Islet precursor cell (in vitro differentiated cells): Measurements from ENCODE around the gene SNAPC2.

ENCODE experiments used
- DNase-seq: peaks from one replicate; pipeline ENCODE4 v3.0.0-alpha.2; 2018

Gene SNAPC2, protein sequence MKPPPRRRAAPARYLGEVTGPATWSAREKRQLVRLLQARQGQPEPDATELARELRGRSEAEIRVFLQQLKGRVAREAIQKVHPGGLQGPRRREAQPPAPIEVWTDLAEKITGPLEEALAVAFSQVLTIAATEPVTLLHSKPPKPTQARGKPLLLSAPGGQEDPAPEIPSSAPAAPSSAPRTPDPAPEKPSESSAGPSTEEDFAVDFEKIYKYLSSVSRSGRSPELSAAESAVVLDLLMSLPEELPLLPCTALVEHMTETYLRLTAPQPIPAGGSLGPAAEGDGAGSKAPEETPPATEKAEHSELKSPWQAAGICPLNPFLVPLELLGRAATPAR

GRCh38 chr19:7919610-7920518 lies at the start of gene SNAPC2:
SNAPC2 (plus strand) TSS chr19:7920338; CDS start chr19:7920367, 29 bp downstream.
- peak; percentile 98 for DNase-seq

GRCh38 chr19:7870571-7871436 lies 49.3 kb upstream of the SNAPC2 start:
- DNase-seq, result peak; percentile 84

DNA sequence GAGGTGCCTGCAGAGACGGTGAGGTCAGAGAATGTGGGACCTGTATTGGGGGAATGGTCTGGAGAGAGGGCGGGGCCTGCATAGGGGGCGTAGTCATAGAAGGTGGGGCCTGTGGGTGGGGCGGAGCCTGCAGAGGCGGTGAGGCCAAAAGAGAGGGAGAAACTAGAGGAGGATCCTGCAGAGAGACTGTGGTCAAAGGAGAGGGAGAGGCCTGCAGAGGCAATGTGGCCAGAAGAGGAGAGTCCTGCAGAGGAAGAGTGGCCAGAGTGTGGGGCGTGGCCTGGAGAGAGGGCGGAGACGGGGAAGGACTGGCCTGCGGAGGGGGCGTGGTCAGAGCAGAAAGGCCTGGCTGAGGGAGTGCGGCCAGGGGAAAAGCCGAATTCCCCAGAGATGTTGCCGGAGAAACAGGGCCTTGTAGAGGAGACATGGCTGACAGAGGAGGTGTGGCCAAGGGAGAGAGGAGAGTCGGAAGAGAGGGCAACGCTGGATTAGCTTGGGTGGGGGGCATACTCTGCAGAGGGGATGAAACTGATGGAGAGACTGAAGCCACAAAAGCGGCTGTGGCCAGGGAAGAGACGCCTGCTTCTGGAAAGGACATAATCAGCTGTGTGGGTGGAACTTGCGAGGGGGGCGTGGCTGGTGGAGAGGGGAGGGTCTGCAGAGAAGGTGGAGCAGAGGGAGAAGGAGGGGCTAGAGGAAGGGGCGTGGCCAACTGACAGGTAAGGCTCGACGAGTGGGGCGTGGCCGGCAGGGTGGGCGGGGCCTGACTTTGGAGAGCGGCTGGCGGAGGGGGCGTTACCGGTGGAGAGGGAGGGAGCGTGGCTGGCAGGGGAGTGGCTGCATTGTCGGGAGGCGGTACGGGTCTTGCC lies 48.5 kb upstream of the SNAPC2 start:
- DNase-seq, result peak; percentile 99

GRCh38 chr19:7872306-7873204 lies 47.6 kb upstream of the SNAPC2 start:
- DNase-seq, result no peak

GRCh38 chr19:7873304-7874075 lies 46.6 kb upstream of the SNAPC2 start:
- no peak for DNase-seq

DNA sequence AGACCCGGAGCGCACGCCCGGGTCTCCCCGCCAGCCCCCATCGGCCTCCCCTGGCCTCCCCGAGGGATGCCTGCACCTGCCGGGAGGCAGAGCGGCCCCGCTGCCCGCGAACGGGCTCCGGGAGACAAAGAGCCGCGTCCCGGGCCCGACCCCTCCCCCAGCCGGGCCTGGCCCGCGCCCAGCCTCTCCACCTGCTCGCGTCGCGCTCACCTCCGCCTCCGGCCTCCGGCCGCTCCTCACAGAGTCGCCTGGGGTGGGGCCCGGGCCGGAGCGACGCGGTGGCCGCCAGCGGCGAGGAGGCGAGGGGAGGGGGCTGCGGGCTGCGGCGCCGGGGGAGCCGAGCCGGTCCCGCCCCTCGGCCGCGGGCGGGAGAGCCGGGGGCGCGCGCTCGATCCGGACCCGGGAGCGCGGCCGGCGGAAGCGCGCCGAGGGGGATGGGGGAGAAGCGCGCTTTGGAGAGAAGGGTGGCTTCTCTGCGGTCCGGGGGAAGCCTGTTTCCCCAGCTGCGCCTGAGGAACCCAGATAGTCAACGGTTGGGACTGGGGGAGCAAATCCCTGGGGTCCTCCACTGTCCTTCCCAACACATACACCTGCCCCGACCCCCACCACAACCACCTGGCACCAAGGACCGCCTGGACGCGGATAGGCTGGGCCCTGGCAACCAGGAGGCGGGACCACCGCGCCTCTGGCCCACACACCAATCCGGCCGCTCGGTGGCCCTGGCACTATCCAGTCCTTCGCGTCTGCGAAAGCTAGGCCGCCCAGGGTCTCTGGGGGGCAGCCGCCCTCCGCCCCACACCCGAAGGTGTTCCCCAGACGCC lies 45.9 kb upstream of the SNAPC2 start, which contains the start of gene PRR36:
Gene PRR36, minus strand, starts transcription at position 315 of the 821 bp plus-strand sequence. CDS start 701 bp downstream, outside the sequence.
- peak; percentile 85 for DNase-seq

- no peak for DNase-seq
These were observed 45.3 kb upstream of the SNAPC2 start for GRCh38 chr19:7874897-7875273.

DNA sequence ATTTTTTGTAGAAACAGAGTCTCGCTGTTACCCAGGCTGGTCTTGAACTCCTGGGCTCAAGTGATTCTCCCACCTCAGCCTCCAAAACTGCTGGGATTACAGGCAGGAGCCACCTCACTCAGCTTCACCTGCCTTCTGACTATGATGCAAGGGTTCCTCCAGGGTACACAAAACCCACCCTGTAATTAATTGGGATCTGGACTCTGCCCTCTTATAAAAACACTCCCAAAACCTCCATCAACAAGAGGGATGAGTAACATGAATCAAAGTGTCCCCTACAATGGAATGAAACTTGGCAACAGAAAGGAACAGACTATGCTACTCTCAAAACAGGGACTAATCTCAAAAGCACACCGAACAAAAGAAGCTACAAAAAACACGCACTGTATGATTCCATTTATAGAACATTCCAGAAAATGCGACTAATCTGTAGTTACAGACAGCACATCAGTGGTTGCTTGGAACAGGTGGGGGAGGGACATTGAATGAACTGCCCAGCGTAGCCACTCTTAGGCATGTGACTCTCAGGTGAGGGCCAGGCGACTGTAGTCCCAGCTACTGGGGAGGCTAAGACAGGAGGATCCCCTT lies 42.8 kb upstream of the SNAPC2 start:
- DNase-seq, result no peak

- DNase-seq, result no peak
These were observed 40.9 kb upstream of the SNAPC2 start for GRCh38 chr19:7879111-7879807.

DNA sequence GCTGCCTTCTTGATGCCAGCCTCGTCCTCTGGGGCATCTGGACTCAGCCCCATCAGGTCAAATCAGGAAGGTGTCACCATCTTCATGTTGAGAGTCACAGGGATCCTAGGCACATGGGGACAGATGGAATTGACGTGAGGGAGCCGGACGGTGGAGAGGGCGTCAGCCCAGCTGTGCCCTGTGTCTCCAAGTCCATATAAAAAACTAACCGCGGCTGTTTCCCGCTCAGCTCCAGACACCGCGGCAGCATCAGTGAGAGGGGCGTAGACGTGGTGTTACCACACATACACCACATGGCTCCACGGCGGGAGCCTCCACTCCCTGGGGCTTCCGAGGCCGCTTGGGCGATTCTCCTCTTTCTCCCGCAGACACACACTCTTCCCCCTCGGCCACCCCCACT lies 40.3 kb upstream of the SNAPC2 start:
- DNase-seq, result no peak

DNA sequence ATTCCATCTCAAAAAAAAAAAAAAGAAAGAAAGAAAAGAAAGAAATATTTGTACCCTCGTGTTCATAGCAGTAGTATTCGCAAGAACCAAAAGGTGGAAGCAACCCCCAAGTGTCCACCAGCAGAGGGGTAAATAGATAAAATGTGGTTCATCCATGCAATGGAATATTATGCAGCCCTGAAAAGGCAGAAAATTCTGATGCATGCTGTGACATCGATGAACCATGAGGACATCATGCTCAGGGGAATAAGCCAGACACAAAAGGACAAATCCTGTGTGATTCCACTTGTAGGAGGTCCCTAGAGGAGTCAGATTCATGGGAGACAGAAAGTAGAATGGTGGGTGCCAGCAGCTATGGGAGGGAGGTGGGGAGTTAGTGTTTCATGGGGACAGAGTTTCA lies 38.2 kb upstream of the SNAPC2 start:
- no peak for DNase-seq

- no peak for DNase-seq
These were observed 37.0 kb upstream of the SNAPC2 start for GRCh38 chr19:7883105-7883504.

DNA sequence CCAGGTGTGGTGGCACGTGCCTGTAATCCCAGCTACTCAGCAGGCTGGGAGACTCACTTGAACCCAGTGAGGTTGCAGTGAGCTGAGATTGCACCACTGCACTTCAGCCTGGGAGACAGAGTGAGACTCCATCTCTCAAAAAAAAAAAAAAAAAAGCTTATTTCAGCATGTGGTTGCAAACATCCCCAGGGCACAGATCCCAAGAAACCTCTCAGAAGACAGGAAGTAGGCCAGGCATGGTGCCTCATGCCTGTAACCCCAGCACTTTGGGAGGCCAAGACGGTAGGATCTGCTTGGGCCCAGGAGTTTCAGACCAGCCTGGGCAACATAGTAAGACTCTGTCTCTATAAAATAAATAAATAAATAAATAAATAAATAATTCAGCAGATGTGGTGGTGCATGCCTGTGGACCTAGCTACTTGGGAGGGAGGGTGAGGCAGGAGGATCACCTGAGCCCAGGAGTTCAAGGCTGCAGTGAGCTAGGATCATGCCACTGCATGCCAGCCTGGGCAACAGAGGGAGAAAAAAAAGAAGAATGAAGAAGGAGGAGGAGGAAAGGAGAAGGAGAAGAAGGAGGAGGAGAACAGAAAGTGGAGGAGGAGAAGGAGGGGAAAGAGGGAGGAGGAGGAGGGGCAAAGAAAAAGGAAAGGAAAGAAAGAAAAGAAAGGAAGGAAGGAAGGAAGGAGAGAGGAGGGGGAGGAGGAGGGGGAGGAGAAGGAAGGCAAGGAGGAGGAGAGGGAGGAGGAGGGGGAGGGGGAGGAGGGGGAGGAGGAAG lies 36.2 kb upstream of the SNAPC2 start:
- peak; percentile 50 for DNase-seq

GRCh38 chr19:7885818-7886217 lies 34.3 kb upstream of the SNAPC2 start:
- DNase-seq, result no peak

DNA sequence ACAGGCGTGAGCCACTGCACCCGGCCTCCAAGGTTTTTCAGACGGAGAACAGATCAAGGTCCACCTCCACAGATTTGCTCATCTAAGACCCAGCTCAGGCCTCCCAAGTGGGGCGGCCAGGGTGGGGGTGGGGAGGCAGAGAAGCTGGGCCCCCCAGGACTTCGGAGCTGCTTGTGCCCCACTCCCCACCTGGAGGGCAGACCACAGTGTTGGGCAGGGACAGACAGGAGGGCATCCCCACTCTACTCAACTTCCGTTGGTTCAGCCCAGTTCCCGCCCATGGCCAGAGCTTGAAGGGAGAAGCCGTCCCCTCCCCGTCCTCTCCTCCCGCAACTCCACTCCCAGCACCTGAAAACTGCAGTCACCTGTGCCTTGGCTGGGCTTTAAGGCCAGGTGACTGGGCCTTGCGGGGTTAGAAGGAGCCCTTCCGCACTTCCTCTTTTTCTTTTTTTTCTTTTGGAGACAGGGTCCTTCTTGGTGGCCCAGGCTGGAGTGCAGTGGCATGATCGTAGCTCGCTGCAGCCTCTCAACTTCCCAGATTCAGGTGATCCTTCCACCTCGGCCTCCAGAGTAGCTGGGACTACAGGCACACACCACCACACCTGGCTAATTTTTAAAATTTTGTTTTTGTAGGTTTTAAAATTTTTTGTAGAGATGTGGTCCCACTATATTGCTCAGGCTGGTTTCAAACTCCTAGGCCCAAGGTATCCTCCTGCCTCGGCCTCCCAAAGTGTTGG lies 32.6 kb upstream of the SNAPC2 start:
- no peak for DNase-seq

- DNase-seq, result peak; percentile 94
These were observed 31.9 kb upstream of the SNAPC2 start, which contains the start of gene LRRC8E for GRCh38 chr19:7888145-7888825. LRRC8E (plus strand) TSS chr19:7888510; CDS start chr19:7895604, 7,094 bp downstream.
